ENCODE measurements around the gene CACNG4.
"Not testable (repeated sequence)": the region's sequence is repeated elsewhere in the genome, so short reads cannot be mapped to it uniquely, and the experiment has no call there.

CACNG4 gene

GRCh38 chr17:67018471-67019434, 54.2 kb downstream of the CACNG4 start:
- no peak for DNase-seq (ENCODE audit: low read depth in 2 of 2)

- no peak for DNase-seq (ENCODE audit: low read depth in 2 of 2)
Observed at GRCh38 chr17:67019809-67020208, 55.3 kb downstream of the CACNG4 start.

- no peak for DNase-seq (ENCODE audit: low read depth in 2 of 2)
Observed at GRCh38 chr17:67020293-67020766, 55.8 kb downstream of the CACNG4 start.

GRCh38 chr17:67021196-67021595, 56.7 kb downstream of the CACNG4 start:
- DNase-seq (ENCODE audit: low read depth in 2 of 2) = no peak

- no peak for DNase-seq (ENCODE audit: low read depth in 2 of 2)
Observed at GRCh38 chr17:67021743-67022450, 57.4 kb downstream of the CACNG4 start.

- DNase-seq (ENCODE audit: low read depth in 2 of 2) = no peak
Observed at GRCh38 chr17:67022451-67022810, 57.9 kb downstream of the CACNG4 start.

- no peak for DNase-seq (ENCODE audit: low read depth in 2 of 2)
Observed at GRCh38 chr17:67024736-67025135, 60.2 kb downstream of the CACNG4 start.

GRCh38 chr17:67025216-67025792, 60.8 kb downstream of the CACNG4 start:
- DNase-seq (ENCODE audit: low read depth in 2 of 2) = no peak

GRCh38 chr17:67026341-67026740, 61.8 kb downstream of the CACNG4 start:
- DNase-seq (ENCODE audit: low read depth in 2 of 2) = no peak

- no peak for DNase-seq (ENCODE audit: low read depth in 2 of 2)
Observed at GRCh38 chr17:67027031-67027628, 62.6 kb downstream of the CACNG4 start.

- DNase-seq (ENCODE audit: low read depth in 2 of 2) = no peak
Observed at GRCh38 chr17:67030641-67031040, 66.1 kb downstream of the CACNG4 start.

- DNase-seq (ENCODE audit: low read depth in 2 of 2) = no peak
Observed at GRCh38 chr17:67032382-67032781, 67.9 kb downstream of the CACNG4 start.

- DNase-seq (ENCODE audit: low read depth in 2 of 2) = no peak
Observed at GRCh38 chr17:67032985-67033384, 68.5 kb downstream of the CACNG4 start.

- DNase-seq (ENCODE audit: low read depth in 2 of 2) = no peak
Observed at GRCh38 chr17:67033613-67034012, 69.1 kb downstream of the CACNG4 start.

GRCh38 chr17:67035131-67036083, 70.9 kb downstream of the CACNG4 start:
- no peak for DNase-seq (ENCODE audit: low read depth in 2 of 2)

- no peak for DNase-seq (ENCODE audit: low read depth in 2 of 2)
Observed at GRCh38 chr17:67038861-67039365, 74.4 kb downstream of the CACNG4 start.

GRCh38 chr17:67040652-67041051, 76.1 kb downstream of the CACNG4 start:
- DNase-seq (ENCODE audit: low read depth in 2 of 2) = no peak

- not testable (repeated sequence) for DNase-seq (ENCODE audit: low read depth in 2 of 2)
Observed at GRCh38 chr17:67041119-67041518, 76.6 kb downstream of the CACNG4 start.

GRCh38 chr17:67041531-67041930, 77.0 kb downstream of the CACNG4 start:
- DNase-seq (ENCODE audit: low read depth in 2 of 2) = no peak
